WTC11 (cell line): ENCODE results near the gene NFYB. TPM values are rescaled to one million over a fixed set of nuclear protein-coding genes. Genes with fewer than 3 reads are reported as not detected.

Experiments used
- ATAC-seq: fragments of 200-7000 bp; cut with Tn5 transposase; 2 replicates; pipeline ENCODE4 v1.10.0; 2021; ENCODE audit warnings: mild to moderate bottlenecking, moderate library complexity
- CTCF ChIA-PET: fragments of 300-600 bp; sonication (Branson Sonifier 250); formaldehyde crosslinking; loops from one replicate; lab custom pipeline; 2021; ENCODE audit warnings: antibody characterized with exemption; lab: Charles Lee
- POLR2A ChIA-PET: fragments of 350-600 bp; sonication (Branson Sonifier 250); formaldehyde crosslinking; loops from one replicate; lab custom pipeline; 2021; ENCODE audit warnings: antibody characterized with exemption; lab: Charles Lee
- DNase-seq: peaks from one replicate; pipeline ENCODE4 v3.0.0; 2021; ENCODE audit warnings: low spot score
- H3K27ac Mint-ChIP-seq: 2 replicates; pipeline ENCODE4 v1.8.0; 2021; ENCODE audit warnings: mixed read lengths
- H3K27me3 Mint-ChIP-seq: 2 replicates; pipeline ENCODE4 v1.8.0; 2021; ENCODE audit warnings: low read depth, mild to moderate bottlenecking, moderate library complexity, mixed read lengths
- H3K36me3 Mint-ChIP-seq: 2 replicates; pipeline ENCODE4 v1.8.0; 2021; ENCODE audit warnings: mixed read lengths
- H3K4me1 Mint-ChIP-seq: 2 replicates; pipeline ENCODE4 v1.8.0; 2022; ENCODE audit warnings: mixed read lengths
- H3K4me3 Mint-ChIP-seq: 2 replicates; pipeline ENCODE4 v1.8.0; 2021; ENCODE audit warnings: mild to moderate bottlenecking, moderate library complexity, mixed read lengths
- H3K9me3 Mint-ChIP-seq: 2 replicates; pipeline ENCODE4 v1.8.0; 2021; ENCODE audit warnings: mixed read lengths
- ARID4B ChIP-seq: sonication (generic); formaldehyde crosslinking; IDR thresholded peaks from 2 replicates; pipeline ENCODE4 v1.8.0; 2023; ENCODE audit warnings: missing genetic modification reagents, mild to moderate bottlenecking, borderline replicate concordance
- ATF6 ChIP-seq: sonication (generic); formaldehyde crosslinking; IDR thresholded peaks from 2 replicates; pipeline ENCODE4 v1.8.1; 2023; ENCODE audit warnings: mild to moderate bottlenecking, missing genetic modification reagents
- CTCF ChIP-seq: fragments of 200-600 bp; IDR thresholded peaks from 2 replicates; pipeline ENCODE4 v1.8.0; 2022; ENCODE audit warnings: antibody characterized with exemption
- E2F4 ChIP-seq: sonication (generic); formaldehyde crosslinking; IDR thresholded peaks from 2 replicates; pipeline ENCODE4 v1.8.1; 2022; ENCODE audit warnings: low read depth, mild to moderate bottlenecking, moderate library complexity, missing genetic modification reagents, borderline replicate concordance
- ELF4 ChIP-seq: sonication (generic); formaldehyde crosslinking; IDR thresholded peaks from 2 replicates; pipeline ENCODE4 v1.8.1; 2022; ENCODE audit warnings: low read depth, mild to moderate bottlenecking, moderate library complexity, missing genetic modification reagents
- ESRRA ChIP-seq: sonication (generic); formaldehyde crosslinking; IDR thresholded peaks from 2 replicates; pipeline ENCODE4 v1.8.1; 2022; ENCODE audit warnings: mild to moderate bottlenecking, missing genetic modification reagents, borderline replicate concordance
- FOXP1 ChIP-seq: sonication (generic); formaldehyde crosslinking; IDR thresholded peaks from 2 replicates; pipeline ENCODE4 v1.8.0; 2022; ENCODE audit warnings: missing genetic modification reagents, mild to moderate bottlenecking, moderate library complexity, borderline replicate concordance
- GRHL2 ChIP-seq: fragments of 250-450 bp; sonication (Bioruptor Pico); IDR thresholded peaks from 2 replicates; pipeline ENCODE4 v1.8.0; 2022; ENCODE audit warnings: mild to moderate bottlenecking, moderate library complexity; ENCODE audit not compliant: insufficient replicate concordance, severe bottlenecking
- IRF1 ChIP-seq: sonication (generic); formaldehyde crosslinking; IDR thresholded peaks from 2 replicates; pipeline ENCODE4 v1.8.0; 2023; ENCODE audit warnings: missing genetic modification reagents
- NFATC4 ChIP-seq: fragments of 250-450 bp; sonication (Bioruptor Pico); IDR thresholded peaks from 2 replicates; pipeline ENCODE4 v1.9.0; 2021; ENCODE audit warnings: mild to moderate bottlenecking
- NR3C1 ChIP-seq: sonication (generic); formaldehyde crosslinking; conservative IDR thresholded peaks from 2 replicates; pipeline ENCODE4 v1.8.1; 2023; ENCODE audit warnings: low read depth, mild to moderate bottlenecking, missing genetic modification reagents
- SMAD4 ChIP-seq: sonication (generic); formaldehyde crosslinking; IDR thresholded peaks from 2 replicates; pipeline ENCODE4 v1.8.0; 2022; ENCODE audit warnings: mild to moderate bottlenecking, missing genetic modification reagents
- SOX15 ChIP-seq: fragments of 250-450 bp; sonication (Bioruptor Pico); IDR thresholded peaks from 2 replicates; pipeline ENCODE4 v1.9.0; 2021; ENCODE audit warnings: mild to moderate bottlenecking
- STAT6 ChIP-seq: sonication (generic); formaldehyde crosslinking; conservative IDR thresholded peaks from 2 replicates; pipeline ENCODE4 v1.8.1; 2023; ENCODE audit warnings: mild to moderate bottlenecking, low read depth, missing genetic modification reagents, moderate library complexity
- TCF7 ChIP-seq: sonication (generic); formaldehyde crosslinking; IDR thresholded peaks from 2 replicates; pipeline ENCODE4 v1.8.0; 2022; ENCODE audit warnings: mild to moderate bottlenecking, low read depth, missing genetic modification reagents, moderate library complexity
- TEAD4 ChIP-seq: sonication (generic); formaldehyde crosslinking; IDR thresholded peaks from 2 replicates; pipeline ENCODE4 v1.8.0; 2022; ENCODE audit warnings: mild to moderate bottlenecking, missing genetic modification reagents
- TP53 ChIP-seq: sonication (generic); formaldehyde crosslinking; IDR thresholded peaks from 2 replicates; pipeline ENCODE4 v1.8.1; 2023; ENCODE audit warnings: mild to moderate bottlenecking, missing genetic modification reagents
- ZBTB43 ChIP-seq: sonication (generic); formaldehyde crosslinking; IDR thresholded peaks from 2 replicates; pipeline ENCODE4 v1.8.1; 2023; ENCODE audit warnings: mild to moderate bottlenecking, missing genetic modification reagents
- ZNF263 ChIP-seq: sonication (generic); formaldehyde crosslinking; IDR thresholded peaks from 2 replicates; pipeline ENCODE4 v1.8.1; 2022; ENCODE audit warnings: low read depth, mild to moderate bottlenecking, moderate library complexity, missing genetic modification reagents
- ZNF423 ChIP-seq: fragments of 250-450 bp; sonication (Bioruptor Pico); IDR thresholded peaks from 2 replicates; pipeline ENCODE4 v2.1.2; 2022; ENCODE audit warnings: mild to moderate bottlenecking, moderate library complexity
- total RNA-seq: library from RNA; stranded (reverse); gene quantifications from 3 replicates; pipeline ENCODE4 v1.2.3, GENCODE V29; 2021

NFYB gene
- total RNA-seq, 1 experiment from 2014 or later: 33.0 TPM

GRCh38 chr12:104097954-104098353 is 40.1 kb downstream of the NFYB start (continued):
- no peak for TF ChIP-seq ARID4B (CRISPR knock-in tag)
- TF ChIP-seq TEAD4 (CRISPR knock-in tag): no peak
- TF ChIP-seq ZNF423 (CRISPR knock-in tag): no peak
- no peak for TF ChIP-seq GRHL2 (CRISPR knock-in tag)
- no peak for TF ChIP-seq ZBTB43
- TF ChIP-seq E2F4 (CRISPR knock-in tag): no peak
- no peak for TF ChIP-seq NR3C1 (CRISPR knock-in tag)
- no peak for TF ChIP-seq NFATC4 (CRISPR knock-in tag)

- H3K4me1 Mint-ChIP-seq: peaks cover 10% of the 10 kb centered on the region
- no peak overlapping the region for H3K27ac Mint-ChIP-seq
- no peak for ATAC-seq
- ChIA-PET CTCF (no interaction called here), POLR2A (no interaction called here)
- DNase-seq: no peak
- no peak overlapping the region for H3K4me3 Mint-ChIP-seq
- no peaks in the 10 kb centered on the region; the same call in 1 of the 2 replicates for H3K9me3 Mint-ChIP-seq
- peaks cover 7% of the 10 kb centered on the region for H3K36me3 Mint-ChIP-seq
- H3K27me3 Mint-ChIP-seq: no peaks in the 10 kb centered on the region
- TF ChIP-seq TP53 (CRISPR knock-in tag) (no peak), ELF4 (CRISPR knock-in tag) (no peak), FOXP1 (CRISPR knock-in tag) (no peak), SOX15 (no peak), CTCF (no peak), ATF6 (no peak), ESRRA (no peak), STAT6 (CRISPR knock-in tag) (no peak), ZNF263 (CRISPR knock-in tag) (no peak), IRF1 (CRISPR knock-in tag) (no peak), TCF7 (no peak), SMAD4 (no peak), ZNF423 (CRISPR knock-in tag) (no peak), E2F4 (CRISPR knock-in tag) (no peak)
Measured at GRCh38 chr12:104095289-104095688, 42.7 kb downstream of the NFYB start.
